HPDE6-E6E7 (cell line): ENCODE measurements around the gene KIAA1328.

Experiments used
- DNase-seq: peaks from one replicate; pipeline ENCODE4 v3.0.0; 2011; ENCODE audit warnings: missing footprints; ENCODE audit errors: extremely low spot score

The KIAA1328 gene

GRCh38 chr18:36950960-36951359 is 122.0 kb downstream of the KIAA1328 start:
- DNase-seq, result no peak

- no peak for DNase-seq
Measured at GRCh38 chr18:36953047-36953446, 124.1 kb downstream of the KIAA1328 start.

GRCh38 chr18:36960038-36960437 is 131.1 kb downstream of the KIAA1328 start:
- DNase-seq, result no peak

- no peak for DNase-seq
Measured at GRCh38 chr18:36963464-36963863, 134.5 kb downstream of the KIAA1328 start.

GRCh38 chr18:36974686-36975085 is 145.8 kb downstream of the KIAA1328 start:
- DNase-seq, result no peak

GRCh38 chr18:36977121-36977520 is 148.2 kb downstream of the KIAA1328 start:
- DNase-seq, result no peak

GRCh38 chr18:36993068-36993467 is 164.1 kb downstream of the KIAA1328 start:
- peak; percentile 12 for DNase-seq

- no peak for DNase-seq
Measured at GRCh38 chr18:37006742-37007141, 177.8 kb downstream of the KIAA1328 start.

- DNase-seq, result no peak
Measured at GRCh38 chr18:37012452-37012851, 183.5 kb downstream of the KIAA1328 start.

GRCh38 chr18:37019157-37019827 is 190.4 kb downstream of the KIAA1328 start:
- peak; percentile 20 for DNase-seq

- DNase-seq, result no peak
Measured at GRCh38 chr18:37033419-37033818, 204.5 kb downstream of the KIAA1328 start.

- no peak for DNase-seq
Measured at GRCh38 chr18:37042381-37042780, 213.5 kb downstream of the KIAA1328 start.

- no peak for DNase-seq
Measured at GRCh38 chr18:37055137-37055802, 226.3 kb downstream of the KIAA1328 start.

- no peak for DNase-seq
Measured at GRCh38 chr18:37064187-37064586, 235.3 kb downstream of the KIAA1328 start.

GRCh38 chr18:37065254-37065653 is 236.3 kb downstream of the KIAA1328 start:
- DNase-seq, result no peak

GRCh38 chr18:37084912-37085311 is 256.0 kb downstream of the KIAA1328 start:
- DNase-seq, result no peak

- no peak for DNase-seq
Measured at GRCh38 chr18:37085362-37085761, 256.4 kb downstream of the KIAA1328 start.

- DNase-seq, result no peak
Measured at GRCh38 chr18:37107748-37108522, 279.0 kb downstream of the KIAA1328 start.

- DNase-seq, result no peak
Measured at GRCh38 chr18:37122877-37123276, 293.9 kb downstream of the KIAA1328 start.

- DNase-seq, result peak; percentile 7
Measured at GRCh38 chr18:37124516-37124915, 295.6 kb downstream of the KIAA1328 start.

GRCh38 chr18:37135177-37135576 is 306.2 kb downstream of the KIAA1328 start:
- DNase-seq, result no peak

GRCh38 chr18:37138456-37138855 is 309.5 kb downstream of the KIAA1328 start:
- DNase-seq, result no peak

- DNase-seq, result no peak
Measured at GRCh38 chr18:37139876-37140275, 310.9 kb downstream of the KIAA1328 start.
